GM18502 (cell line): ENCODE data around the gene TNPO1.
"Not testable (repeated sequence)": the region's sequence is repeated elsewhere in the genome, so short reads cannot be mapped to it uniquely, and the experiment has no call there.

Experiments used
- ATAC-seq: cut with Tn5 transposase; IDR thresholded peaks from one replicate; pipeline ENCODE4 v1.9.1; 2021; ENCODE audit warnings: mild to moderate bottlenecking; ENCODE audit not compliant: unreplicated experiment, poor library complexity

Gene TNPO1

DNA sequence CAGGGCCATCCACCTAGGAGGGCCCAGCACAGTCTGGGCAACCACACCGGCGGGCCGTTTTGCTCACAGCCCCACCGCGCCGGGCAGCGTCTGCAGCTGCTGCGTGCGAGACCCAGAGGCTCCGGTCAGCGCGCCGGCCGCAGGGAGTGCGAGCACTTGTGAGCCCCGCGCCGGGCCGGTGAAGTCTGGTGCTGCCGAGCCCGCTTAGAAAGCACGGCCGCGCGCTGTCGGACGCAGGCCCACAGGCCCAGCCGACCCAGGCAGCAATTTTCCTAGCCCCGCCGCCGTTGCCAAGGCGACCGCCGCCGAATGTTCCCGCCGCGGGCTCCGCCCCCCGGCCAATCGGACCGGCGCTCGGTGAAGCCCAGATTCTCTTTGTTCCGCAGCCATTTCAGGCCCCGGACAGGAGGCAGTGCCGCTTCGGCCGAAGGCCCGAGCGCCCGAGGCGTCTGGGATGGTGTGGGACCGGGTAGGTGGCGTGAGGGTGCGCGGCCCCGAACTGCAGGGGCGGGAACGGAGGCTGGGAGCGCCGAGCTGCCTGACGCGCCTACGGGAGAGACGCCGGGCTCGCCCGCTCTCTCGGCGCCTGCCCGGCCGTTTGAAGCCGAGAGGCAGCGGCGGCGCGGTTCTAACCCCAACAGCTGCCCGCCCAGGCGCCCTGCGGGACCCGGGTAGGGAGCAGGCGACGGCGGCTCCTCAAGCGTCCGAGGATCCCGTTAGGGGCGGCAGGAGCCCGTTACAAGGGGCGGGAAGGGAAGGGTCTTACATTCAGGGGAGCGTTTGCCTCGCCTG, at the start of gene TNPO1:
Gene TNPO1 (plus strand): TSS at position 378 of the 792 bp plus-strand sequence. CDS start 77 bp downstream, at position 455.
- ATAC-seq: peak; percentile 84

GRCh38 chr5:72767289-72768010, 49.0 kb upstream of the TNPO1 start:
- ATAC-seq: no peak

DNA sequence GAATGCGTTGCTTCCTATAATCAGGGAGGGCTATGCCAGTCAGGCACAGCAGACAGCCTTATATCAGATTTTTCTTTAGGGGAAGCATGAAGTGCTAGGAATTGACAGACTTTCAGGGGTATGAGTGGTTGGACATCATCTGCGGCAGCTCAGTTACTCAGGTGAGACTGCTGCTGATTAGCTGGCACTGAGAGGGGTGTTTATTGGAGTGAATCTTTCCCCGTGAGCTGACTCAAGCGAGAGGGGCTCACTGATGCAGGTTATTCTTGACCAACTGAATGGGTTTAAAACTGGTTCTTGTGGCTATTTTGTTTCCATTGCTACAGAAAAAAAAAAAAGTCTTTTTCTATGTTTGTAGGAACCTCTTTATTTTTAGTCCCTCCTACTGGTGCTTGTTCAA, 46.2 kb upstream of the TNPO1 start:
- no peak for ATAC-seq

GRCh38 chr5:72776684-72777083, 39.8 kb upstream of the TNPO1 start:
- no peak for ATAC-seq

DNA sequence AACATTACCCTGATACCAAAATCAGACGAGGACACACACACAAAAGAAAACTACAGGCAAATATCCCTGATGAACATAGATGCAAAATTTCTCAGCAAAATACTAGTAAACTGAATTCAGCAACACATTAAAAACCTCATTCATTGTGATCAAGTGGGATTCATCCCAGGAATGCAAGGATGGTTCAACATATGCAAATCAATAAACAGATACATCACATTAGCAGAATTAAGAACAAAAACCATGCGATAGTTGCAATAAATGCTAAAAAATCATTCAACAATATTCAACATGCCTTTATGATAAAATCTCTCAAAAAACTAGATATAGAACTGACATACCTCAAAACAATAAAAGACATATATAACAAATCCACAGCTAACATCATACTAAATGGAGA, 36.9 kb upstream of the TNPO1 start:
- ATAC-seq: no peak

DNA sequence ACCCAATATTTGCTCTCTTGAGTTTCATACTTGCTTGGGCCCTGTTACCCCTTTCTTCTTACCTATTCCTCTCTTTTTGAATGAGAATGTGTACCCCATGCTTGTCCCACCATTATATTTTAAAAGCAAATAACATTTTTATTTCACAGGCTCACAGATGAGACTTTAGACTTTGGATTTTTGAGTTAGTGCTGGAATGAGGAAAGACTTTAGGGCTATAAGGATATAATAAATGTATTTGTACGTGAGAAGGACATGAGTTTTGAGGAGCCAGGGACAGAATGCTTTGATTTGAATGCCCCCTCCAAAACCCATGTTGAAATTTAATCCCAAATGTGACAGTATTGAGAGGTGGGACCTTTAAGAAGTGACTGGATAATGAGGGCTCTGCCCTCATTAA, 33.1 kb upstream of the TNPO1 start:
- ATAC-seq: no peak

GRCh38 chr5:72784129-72784528, 32.3 kb upstream of the TNPO1 start:
- no peak for ATAC-seq

DNA sequence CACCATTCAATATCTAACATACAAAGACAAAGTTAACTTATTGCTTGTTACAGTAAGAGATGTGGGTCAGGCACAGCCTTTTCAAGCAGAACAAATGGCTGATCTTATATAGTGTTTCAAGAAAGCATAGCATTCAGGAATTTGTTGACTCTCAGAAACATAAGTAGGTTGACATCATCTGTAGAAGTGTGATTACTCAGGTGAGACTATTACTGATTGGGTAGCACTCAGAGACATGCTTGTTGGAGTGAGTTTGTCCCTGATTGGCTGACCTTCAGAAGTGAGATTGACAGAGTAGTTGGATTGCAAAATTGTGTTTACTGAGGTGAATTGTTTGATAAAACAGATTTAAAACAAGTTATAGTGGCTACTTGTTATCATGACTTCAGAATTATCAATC, 30.7 kb upstream of the TNPO1 start:
- no peak for ATAC-seq

DNA sequence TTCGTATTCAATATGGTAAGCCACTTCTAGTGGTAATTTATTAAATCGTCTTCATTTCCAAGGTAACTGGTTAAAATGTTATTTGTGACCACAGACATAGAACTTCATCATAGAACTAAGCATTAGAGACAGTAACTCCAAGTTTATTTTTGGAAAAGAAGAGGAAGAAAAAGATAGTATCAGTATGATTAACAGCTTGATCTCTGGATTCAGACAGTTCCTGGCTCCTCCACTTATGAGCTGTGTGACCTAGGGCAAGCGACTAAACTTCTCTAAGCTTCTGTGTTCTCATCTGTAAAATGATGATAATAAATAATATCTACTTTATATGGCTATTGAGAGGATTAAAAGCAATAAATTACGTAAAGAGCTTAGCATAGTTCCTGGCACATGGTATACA, 29.8 kb upstream of the TNPO1 start:
- no peak for ATAC-seq

DNA sequence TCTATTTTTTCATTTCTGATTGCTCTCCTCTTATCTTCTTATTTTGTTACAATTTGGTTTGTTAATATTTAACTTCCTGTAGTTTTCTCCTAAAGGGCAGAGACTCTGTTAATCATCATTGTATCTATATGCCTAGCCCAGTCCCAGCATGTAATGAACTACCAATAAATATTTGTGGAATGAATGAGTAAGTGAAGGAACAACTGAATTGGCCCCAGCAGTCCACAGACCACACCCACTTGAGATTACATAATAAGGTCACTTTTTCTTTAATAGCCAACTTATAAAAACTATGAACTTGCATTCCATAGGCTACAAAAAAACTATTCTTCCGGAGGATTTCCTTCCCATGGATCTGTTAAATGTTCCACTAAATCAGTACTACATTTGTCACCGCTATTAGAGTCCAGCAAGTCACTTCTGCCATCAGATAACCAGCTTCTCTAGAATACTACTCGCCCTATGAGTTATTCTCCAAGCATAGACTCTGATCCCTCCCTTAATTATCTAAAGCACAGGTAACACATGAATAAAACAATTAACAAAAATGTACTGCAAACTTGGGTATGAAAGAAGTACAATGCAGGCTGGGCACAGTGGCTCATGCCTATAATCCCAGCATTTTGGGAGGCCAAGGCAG, 27.5 kb upstream of the TNPO1 start:
- no peak for ATAC-seq

GRCh38 chr5:72790186-72790585, 26.3 kb upstream of the TNPO1 start:
- ATAC-seq: no peak

GRCh38 chr5:72792662-72793061, 23.8 kb upstream of the TNPO1 start:
- ATAC-seq: not testable (repeated sequence)

- ATAC-seq: no peak
Observed at GRCh38 chr5:72796001-72796400, 20.5 kb upstream of the TNPO1 start.

DNA sequence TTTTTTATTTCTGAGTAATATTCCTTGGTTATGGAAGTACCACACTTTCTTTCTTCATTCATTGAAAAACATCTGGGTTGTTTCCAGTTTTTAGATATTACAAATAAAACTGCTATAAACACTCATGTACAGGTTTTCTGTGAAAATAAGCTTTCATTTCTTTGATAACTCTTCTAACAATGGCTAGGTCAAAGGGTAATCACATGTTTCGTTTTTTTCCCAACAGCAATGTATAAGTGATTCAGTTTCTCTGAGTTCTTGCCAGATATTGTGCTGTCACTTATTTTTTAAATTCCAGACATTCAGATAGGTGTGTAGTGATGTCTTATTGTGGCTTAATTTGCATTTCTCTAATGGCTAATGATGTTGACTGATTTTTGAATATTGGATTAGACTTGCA, 16.7 kb upstream of the TNPO1 start:
- no peak for ATAC-seq

- not testable (repeated sequence) for ATAC-seq
Observed at GRCh38 chr5:72808637-72809036, 7.8 kb upstream of the TNPO1 start.

DNA sequence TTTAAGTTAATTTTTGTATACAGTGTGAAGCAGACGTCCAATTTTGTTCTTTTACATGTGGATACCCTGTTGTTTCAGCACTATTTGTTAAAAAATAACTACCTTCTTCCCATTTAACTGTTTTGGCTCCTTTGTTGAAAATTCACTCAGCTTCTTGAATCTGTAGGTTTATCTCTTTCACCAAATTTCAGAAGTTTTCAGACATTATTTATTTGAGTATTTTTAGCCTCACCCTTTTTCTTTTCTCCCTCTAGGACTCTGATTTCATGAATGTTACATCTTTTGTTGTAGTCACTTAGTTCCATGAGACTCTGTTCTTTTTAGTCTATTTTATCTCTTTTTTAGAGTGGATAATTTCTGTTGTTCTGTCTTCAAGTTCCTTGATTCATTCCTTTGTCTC, 4.6 kb upstream of the TNPO1 start:
- ATAC-seq: no peak

DNA sequence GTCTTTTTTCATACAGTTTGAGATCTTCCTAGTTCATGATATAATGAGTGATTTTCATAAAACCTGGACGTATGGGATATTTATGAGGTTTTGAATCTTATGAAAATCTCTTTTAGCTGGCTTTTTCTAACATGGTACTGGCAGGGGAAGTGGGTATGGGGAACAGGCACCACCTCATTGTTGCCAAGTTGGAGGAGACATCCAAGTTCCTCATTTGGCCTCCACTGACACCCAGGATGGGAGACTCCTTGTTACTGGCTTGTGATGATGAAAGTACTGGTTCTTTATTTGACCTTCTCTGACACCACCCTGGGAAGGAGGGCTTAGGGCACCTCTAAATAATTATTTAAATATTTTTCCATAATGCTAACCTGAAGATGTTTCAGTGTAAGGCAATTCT, 4.0 kb upstream of the TNPO1 start:
- ATAC-seq: no peak

DNA sequence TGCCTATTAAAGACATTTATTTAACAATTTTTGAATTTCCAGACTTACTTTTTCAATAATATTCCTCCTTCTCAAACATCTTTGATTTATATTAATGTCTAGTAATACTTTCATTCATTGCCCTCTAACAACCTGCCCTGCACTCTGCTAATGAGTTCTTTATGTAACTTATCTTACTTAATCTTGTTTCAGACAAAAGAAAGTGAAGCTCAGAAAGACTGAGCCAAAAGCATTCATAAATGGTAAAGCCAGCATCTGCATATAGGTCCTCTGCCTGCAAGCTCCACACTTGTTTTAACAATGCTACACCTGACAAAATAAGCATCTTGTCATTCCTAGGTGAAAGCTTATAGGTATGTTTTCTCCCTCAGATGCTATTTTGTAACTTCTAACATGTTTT, 2.4 kb upstream of the TNPO1 start:
- no peak for ATAC-seq

GRCh38 chr5:72814864-72815263, 1.6 kb upstream of the TNPO1 start:
- ATAC-seq: no peak

GRCh38 chr5:72815580-72816283, 729 bp upstream of the TNPO1 start:
- ATAC-seq: no peak

DNA sequence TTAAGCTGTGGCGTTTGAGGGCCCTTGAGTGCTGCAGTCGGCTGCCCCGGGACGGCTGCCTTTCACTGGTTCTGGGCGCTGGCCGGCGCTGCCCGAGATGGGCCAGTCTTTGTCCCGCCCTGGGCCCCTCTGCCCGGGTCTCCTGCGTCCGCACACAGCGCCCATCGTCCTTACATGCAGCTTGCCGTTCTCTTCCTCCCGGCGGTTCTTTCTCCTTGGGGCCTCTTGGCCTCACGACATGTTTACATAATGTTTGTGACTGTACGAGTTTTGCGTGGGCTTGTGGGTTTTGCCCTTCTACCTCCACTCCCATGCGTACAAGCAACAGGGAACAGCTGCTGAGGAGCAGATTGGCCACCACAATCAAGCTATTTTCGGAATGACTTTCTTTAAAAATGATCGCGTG, 618 bp downstream of the TNPO1 start:
- peak; percentile 27 for ATAC-seq
